Measurements from ENCODE around the gene KCNIP3. TPM values are rescaled to one million over a fixed set of nuclear protein-coding genes. Genes with fewer than 3 reads are reported as not detected.

Gene KCNIP3
- total RNA-seq, 1 experiment from 2014 or later = 4.5 TPM

DNA sequence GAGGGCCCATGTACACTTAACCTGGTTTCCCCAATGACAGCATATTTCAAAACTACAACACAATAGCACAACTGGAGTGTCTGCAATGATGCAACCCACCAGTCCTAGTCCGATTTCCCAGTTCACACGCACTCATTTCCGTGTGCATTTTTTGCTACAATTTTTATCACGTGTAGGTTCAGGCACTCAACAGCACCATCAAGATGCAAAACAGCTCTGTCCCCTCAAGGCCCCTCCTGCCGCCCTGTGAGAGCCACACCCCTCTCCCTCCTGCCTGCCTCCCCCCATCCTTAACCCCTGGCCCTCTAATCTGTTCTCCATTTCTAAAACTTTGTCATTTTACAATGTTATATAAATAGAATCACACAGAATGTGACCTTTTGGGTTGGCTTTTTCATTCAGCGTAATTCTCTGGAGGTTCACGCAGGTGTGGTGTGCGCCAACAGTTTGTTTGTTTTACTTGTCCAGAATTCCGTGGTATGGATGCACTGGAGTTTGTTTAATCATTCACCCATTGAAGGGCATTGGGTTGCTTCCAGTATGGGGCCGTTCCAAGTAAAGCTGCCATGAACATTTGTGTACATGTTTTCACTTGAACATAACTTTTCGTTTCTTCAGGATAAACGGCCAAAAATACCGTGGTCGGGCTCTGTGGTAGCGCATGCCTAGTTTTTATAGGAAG lies 8.4 kb downstream of the KCNIP3 start:
- Histone ChIP-seq H3F3A (ENCODE audit: insufficient read depth, low read depth) (peaks cover 5% of the 10 kb centered on the region; the same call in 1 of the 2 replicates), H3K4me1 (replicated peaks; ENCODE audit: insufficient read depth) (peaks cover 12% of the 10 kb centered on the region), H3K4me3 (no peak overlapping the region), H2AFZ (no peak overlapping the region), H3K9me2 (ENCODE audit: insufficient read depth) (no peaks in the 10 kb centered on the region), H3K27ac (no peak overlapping the region), H3K9me3 (ENCODE audit: insufficient read depth, low read depth) (no peaks in the 10 kb centered on the region), H3K79me2 (ENCODE audit: low read depth) (no peaks in the 10 kb centered on the region), H4K20me1 (ENCODE audit: insufficient read depth) (no peaks in the 10 kb centered on the region), H3K36me3 (ENCODE audit: low read depth) (no peaks in the 10 kb centered on the region), H3K4me2 (no peak overlapping the region), H3K27me3 (ENCODE audit: insufficient read depth, low read depth) (no peaks in the 10 kb centered on the region)
- no TSS peak for BruUV-seq (replicated peaks)
- ChIA-PET POLR2A (ENCODE audit: unreplicated experiment) (no interaction called here), CTCF (no interaction called here)
- TF ChIP-seq, protein P1, sequence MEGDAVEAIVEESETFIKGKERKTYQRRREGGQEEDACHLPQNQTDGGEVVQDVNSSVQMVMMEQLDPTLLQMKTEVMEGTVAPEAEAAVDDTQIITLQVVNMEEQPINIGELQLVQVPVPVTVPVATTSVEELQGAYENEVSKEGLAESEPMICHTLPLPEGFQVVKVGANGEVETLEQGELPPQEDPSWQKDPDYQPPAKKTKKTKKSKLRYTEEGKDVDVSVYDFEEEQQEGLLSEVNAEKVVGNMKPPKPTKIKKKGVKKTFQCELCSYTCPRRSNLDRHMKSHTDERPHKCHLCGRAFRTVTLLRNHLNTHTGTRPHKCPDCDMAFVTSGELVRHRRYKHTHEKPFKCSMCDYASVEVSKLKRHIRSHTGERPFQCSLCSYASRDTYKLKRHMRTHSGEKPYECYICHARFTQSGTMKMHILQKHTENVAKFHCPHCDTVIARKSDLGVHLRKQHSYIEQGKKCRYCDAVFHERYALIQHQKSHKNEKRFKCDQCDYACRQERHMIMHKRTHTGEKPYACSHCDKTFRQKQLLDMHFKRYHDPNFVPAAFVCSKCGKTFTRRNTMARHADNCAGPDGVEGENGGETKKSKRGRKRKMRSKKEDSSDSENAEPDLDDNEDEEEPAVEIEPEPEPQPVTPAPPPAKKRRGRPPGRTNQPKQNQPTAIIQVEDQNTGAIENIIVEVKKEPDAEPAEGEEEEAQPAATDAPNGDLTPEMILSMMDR (conservative IDR thresholded peaks at IDR 0.05) = no peak
- TF ChIP-seq EZH2 (IDR thresholded peaks at IDR 0.05; ENCODE audit: low read depth) = no peak
- no peak for DNase-seq
- intact Hi-C loops (cut with micrococcal nuclease; ENCODE audit: unreplicated experiment) = no loop called here

DNA sequence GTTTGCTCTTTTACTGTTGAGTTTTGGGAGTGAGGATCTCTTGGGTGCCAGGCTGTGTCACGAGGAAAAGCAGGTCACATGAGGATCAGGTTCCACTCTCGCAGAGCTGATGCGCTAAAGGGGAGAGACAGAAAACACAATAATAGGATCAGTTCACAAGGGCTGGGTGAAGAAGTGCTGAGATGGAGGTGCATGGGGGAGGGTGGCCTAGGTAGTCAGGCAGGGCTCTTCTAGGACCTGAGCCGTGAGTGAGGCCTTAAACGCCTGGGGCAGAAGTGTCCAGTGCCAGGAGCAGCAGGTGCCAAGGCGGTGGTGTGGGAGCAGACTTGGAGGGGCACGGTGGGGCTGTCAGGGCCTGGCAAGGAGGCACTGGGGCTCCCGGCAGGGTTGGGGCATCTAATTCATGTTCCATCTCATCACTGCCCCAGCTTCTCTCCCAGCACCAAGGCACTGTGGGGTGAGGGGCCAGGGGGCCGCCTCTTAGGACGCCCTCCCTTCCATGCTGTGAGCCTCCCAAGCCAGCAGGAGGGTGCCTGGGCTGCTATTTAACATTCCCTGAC lies 9.3 kb downstream of the KCNIP3 start:
- no peak for DNase-seq
- Histone ChIP-seq H3K4me2 (no peak overlapping the region), H2AFZ (no peak overlapping the region), H3K79me2 (ENCODE audit: low read depth) (no peaks in the 10 kb centered on the region), H3K27me3 (ENCODE audit: insufficient read depth, low read depth) (no peaks in the 10 kb centered on the region), H4K20me1 (ENCODE audit: insufficient read depth) (no peaks in the 10 kb centered on the region), H3K27ac (no peak overlapping the region), H3K36me3 (ENCODE audit: low read depth) (no peaks in the 10 kb centered on the region), H3K9me2 (ENCODE audit: insufficient read depth) (no peaks in the 10 kb centered on the region), H3K9me3 (ENCODE audit: insufficient read depth, low read depth) (no peaks in the 10 kb centered on the region), H3K4me3 (no peak overlapping the region), H3F3A (ENCODE audit: insufficient read depth, low read depth) (no peaks in the 10 kb centered on the region), H3K4me1 (replicated peaks; ENCODE audit: insufficient read depth) (peaks cover 5% of the 10 kb centered on the region)
- ChIA-PET POLR2A (ENCODE audit: unreplicated experiment) (no interaction called here), CTCF (no interaction called here)
- TF ChIP-seq, protein P1 (conservative IDR thresholded peaks at IDR 0.05) = no peak
- no peak for TF ChIP-seq EZH2 (IDR thresholded peaks at IDR 0.05; ENCODE audit: low read depth)
- no TSS peak for BruUV-seq (replicated peaks)
- intact Hi-C loops (cut with micrococcal nuclease; ENCODE audit: unreplicated experiment) = no loop called here

DNA sequence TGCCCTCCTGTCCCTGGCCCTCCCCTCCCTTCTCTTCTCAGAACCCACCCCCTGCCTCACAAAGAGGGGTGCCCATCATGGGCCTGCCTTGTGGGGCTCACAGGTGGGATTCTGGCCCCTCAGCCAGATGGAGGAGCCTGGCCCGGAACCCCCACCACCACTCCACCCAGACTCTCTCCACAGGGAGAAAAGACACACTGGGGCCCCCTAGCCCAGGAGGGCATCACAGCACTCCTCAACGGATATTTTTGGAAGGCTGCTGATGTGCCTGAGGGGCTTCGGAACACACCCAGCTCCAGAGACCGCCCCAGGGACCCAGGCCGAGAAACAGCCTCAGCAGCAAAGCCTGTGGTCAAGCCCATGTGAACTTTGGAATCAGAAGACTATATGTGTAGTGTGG lies 9.9 kb downstream of the KCNIP3 start:
- BruUV-seq (replicated peaks) = no TSS peak
- Histone ChIP-seq H3K4me3 (no peak overlapping the region), H3F3A (ENCODE audit: insufficient read depth, low read depth) (no peaks in the 10 kb centered on the region), H3K9me2 (ENCODE audit: insufficient read depth) (no peaks in the 10 kb centered on the region), H4K20me1 (ENCODE audit: insufficient read depth) (no peaks in the 10 kb centered on the region), H3K4me2 (no peak overlapping the region), H3K27ac (no peak overlapping the region), H3K9me3 (ENCODE audit: insufficient read depth, low read depth) (no peaks in the 10 kb centered on the region), H3K4me1 (replicated peaks; ENCODE audit: insufficient read depth) (peaks cover 5% of the 10 kb centered on the region), H3K36me3 (ENCODE audit: low read depth) (no peaks in the 10 kb centered on the region), H3K27me3 (ENCODE audit: insufficient read depth, low read depth) (no peaks in the 10 kb centered on the region), H2AFZ (no peak overlapping the region), H3K79me2 (ENCODE audit: low read depth) (no peaks in the 10 kb centered on the region)
- TF ChIP-seq, protein P1 (conservative IDR thresholded peaks at IDR 0.05) = no peak
- TF ChIP-seq EZH2 (IDR thresholded peaks at IDR 0.05; ENCODE audit: low read depth) = no peak
- intact Hi-C loops (cut with micrococcal nuclease; ENCODE audit: unreplicated experiment) = no loop called here
- POLR2A ChIA-PET (ENCODE audit: unreplicated experiment) = no interaction called here
- DNase-seq = no peak
- CTCF ChIA-PET = no interaction called here
